Measurements from ENCODE around the gene NPIPA7.
"Not testable (repeated sequence)": the region's sequence is repeated elsewhere in the genome, so short reads cannot be mapped to it uniquely, and the experiment has no call there.

The NPIPA7 gene

GRCh38 chr16:16378840-16379239, at the start of gene NPIPA7:
NPIPA7 (plus strand) TSS chr16:16379140; CDS start chr16:16379245, 105 bp downstream.
- DNase-seq, result not testable (repeated sequence)

DNA sequence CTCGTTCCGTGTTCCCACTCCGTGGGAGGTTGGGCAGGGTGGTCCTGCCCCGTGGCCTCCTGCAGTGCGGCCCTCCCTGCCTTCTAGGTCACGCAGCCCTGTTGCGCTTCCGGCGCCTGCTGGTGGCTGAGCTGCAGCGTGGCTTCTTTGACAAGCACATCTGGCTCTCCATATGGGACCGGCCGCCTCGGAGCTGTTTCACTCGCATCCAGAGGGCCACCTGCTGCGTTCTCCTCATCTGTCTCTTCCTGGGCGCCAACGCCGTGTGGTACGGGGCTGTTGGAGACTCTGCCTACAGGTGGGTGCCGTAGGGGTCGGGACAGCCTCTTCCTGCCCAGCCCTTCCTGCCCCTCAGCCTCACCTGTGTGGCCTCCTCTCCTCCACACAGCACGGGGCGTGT, 47.5 kb upstream of the NPIPA7 start:
- DNase-seq, result not testable (repeated sequence)

- DNase-seq, result not testable (repeated sequence)
These were observed 21.4 kb upstream of the NPIPA7 start for GRCh38 chr16:16357556-16357955.

- DNase-seq, result not testable (repeated sequence)
These were observed 20.2 kb upstream of the NPIPA7 start for GRCh38 chr16:16358539-16359240.

DNA sequence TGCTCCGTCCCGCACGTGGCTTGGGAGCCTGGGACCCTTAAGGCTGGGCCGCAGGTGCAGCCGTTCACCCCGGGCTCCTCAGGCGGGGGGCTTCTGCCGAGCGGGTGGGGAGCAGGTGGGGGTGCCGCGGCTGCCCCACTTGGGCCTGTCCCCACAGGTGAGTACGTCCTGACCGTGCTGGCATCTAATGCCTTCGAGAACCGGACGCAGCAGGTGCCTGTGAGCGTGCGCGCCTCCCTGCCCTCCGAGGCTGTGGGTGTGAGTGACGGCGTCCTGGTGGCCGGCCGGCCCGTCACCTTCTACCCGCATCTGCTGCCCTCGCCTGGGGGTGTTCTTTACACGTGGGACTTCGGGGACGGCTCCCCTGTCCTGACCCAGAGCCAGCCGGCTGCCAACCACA, 15.3 kb upstream of the NPIPA7 start:
- DNase-seq, result not testable (repeated sequence)

GRCh38 chr16:16364100-16364499, 14.8 kb upstream of the NPIPA7 start:
- not testable (repeated sequence) for DNase-seq

DNA sequence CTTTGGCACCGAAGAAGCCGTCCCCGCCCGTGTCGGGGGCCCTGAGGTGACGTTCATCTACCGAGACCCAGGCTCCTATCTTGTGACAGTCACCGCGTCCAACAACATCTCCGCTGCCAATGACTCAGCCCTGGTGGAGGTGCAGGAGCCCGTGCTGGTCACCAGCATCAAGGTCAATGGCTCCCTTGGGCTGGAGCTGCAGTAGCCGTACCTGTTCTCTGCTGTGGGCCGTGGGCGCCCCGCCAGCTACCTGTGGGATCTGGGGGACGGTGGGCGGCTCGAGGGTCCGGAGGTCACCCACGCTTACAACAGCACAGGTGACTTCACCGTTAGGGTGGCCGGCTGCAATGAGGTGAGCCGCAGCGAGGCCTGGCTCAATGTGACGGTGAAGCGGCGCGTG, 14.2 kb upstream of the NPIPA7 start:
- not testable (repeated sequence) for DNase-seq

GRCh38 chr16:16365319-16365718, 13.6 kb upstream of the NPIPA7 start:
- DNase-seq, result not testable (repeated sequence)

DNA sequence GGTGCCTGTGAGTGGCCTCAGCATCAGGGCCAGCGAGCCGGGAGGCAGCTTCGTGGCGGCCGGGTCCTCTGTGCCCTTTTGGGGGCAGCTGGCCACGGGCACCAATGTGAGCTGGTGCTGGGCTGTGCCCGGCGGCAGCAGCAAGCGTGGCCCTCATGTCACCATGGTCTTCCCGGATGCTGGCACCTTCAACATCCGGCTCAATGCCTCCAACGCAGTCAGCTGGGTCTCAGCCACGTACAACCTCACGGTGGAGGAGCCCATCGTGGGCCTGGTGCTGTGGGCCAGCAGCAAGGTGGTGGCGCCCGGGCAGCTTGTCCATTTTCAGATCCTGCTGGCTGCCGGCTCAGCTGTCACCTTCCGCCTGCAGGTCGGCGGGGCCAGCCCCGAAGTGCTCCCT, 13.1 kb upstream of the NPIPA7 start:
- not testable (repeated sequence) for DNase-seq

- not testable (repeated sequence) for DNase-seq
These were observed 12.2 kb upstream of the NPIPA7 start for GRCh38 chr16:16366552-16367284.

DNA sequence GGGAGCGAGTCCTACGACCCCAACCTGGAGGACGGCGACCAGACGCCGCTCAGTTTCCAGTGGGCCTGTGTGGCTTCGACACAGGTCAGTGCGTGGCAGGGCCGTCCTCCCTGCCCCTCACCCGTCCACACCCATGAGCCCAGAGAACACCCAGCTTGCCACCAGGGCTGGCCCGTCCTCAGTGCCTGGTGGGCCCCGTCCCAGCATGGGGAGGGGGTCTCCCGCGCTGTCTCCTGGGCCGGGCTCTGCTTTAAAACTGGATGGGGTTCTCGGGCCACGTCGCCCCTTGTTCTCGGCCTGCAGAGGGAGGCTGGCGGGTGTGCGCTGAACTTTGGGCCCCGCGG, 11.7 kb upstream of the NPIPA7 start:
- DNase-seq, result not testable (repeated sequence)

DNA sequence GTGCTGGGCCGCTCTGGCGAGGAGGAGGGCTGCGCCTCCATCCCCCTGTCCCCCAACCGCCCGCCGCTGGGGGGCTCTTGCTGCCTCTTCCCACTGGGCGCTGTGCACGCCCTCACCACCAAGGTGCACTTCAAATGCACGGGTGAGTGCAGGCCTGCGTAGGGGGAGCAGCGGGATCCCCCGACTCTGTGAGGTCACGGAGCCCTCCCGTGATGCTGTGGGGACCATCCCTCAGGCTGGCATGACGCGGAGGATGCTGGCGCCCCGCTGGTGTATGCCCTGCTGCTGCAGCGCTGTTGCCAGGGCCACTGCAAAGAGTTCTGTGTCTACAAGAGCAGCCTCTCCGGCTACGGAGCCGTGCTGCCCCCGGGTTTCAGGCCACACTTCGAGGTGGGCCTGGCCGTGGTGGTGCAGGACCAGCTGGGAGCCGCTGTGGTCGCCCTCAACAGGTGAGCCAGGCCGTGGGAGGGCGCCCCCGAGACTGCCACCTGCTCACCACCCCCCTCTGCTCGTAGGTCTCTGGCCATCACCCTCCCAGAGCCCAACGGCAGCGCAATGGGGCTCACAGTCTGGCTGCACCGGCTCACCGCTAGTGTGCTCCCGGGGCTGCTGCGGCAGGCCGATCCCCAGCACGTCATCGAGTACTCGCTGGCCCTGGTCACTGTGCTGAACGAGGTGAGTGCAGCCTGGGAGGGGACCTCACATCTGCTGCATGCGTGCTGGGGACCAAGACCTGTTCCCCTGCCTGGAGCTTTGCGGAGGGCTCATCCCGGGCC, 9.7 kb upstream of the NPIPA7 start:
- not testable (repeated sequence) for DNase-seq

- DNase-seq, result not testable (repeated sequence)
These were observed 7.7 kb upstream of the NPIPA7 start for GRCh38 chr16:16371136-16371735.

DNA sequence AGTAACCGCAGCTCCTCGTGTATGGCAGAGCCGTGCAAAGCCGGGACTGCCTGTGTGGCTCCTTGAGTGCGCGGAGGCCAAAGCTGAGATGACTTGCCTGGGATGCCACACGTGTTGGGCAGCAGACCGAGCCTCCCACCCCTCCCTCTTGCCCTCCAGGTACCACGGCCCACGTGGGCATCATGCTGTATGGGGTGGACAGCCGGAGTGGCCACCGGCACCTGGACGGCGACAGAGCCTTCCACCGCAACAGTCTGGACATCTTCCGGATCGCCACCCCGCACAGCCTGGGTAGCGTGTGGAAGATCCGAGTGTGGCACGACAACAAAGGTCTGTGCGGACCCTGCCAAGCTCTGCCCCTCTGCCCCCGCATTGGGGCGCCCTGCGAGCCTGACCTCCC, 4.7 kb upstream of the NPIPA7 start:
- DNase-seq, result not testable (repeated sequence)

- not testable (repeated sequence) for DNase-seq
These were observed 20.7 kb downstream of the NPIPA7 start for GRCh38 chr16:16399685-16400084.

- DNase-seq, result not testable (repeated sequence)
These were observed 23.4 kb downstream of the NPIPA7 start for GRCh38 chr16:16402333-16402732.

DNA sequence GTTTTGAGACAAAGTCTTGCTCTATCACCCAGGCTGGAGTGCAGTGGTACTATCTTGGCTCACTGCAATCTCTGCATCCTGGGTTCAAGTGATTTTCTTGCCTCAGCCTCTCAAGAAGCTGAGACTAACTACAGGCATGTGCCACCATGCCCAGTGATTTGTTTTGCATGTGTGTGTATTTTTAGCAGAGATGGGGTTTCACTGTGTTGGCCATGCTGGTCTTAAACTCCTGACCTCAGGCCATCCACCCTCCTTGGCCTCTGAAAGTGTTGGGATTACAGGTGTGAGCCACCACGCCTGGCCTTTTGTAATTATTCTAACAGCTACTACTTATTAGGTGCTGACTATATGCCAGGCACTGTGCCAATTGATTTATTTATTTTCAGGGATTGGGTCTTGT, 25.3 kb downstream of the NPIPA7 start:
- not testable (repeated sequence) for DNase-seq

DNA sequence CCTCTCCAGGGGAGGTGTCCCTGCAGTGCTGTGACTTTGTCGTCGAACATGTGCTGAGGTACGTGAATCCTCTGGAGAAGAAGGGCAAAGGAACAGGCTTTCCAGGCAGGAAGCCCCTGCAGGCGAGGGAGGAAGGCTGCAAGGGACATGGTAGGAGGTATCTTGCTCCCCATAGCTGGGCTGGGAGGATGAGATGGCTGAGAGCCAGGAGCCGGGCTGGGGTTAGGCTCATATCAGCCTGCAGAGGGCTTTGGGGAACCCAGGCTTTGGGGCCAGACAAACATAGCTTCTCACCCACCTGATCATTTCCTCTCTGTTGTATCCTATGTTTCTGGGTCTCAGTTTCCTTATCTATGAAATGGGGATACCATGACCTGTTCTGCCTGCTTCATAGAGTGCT, 26.5 kb downstream of the NPIPA7 start:
- not testable (repeated sequence) for DNase-seq

GRCh38 chr16:16408430-16408829, 29.5 kb downstream of the NPIPA7 start:
- DNase-seq, result not testable (repeated sequence)

DNA sequence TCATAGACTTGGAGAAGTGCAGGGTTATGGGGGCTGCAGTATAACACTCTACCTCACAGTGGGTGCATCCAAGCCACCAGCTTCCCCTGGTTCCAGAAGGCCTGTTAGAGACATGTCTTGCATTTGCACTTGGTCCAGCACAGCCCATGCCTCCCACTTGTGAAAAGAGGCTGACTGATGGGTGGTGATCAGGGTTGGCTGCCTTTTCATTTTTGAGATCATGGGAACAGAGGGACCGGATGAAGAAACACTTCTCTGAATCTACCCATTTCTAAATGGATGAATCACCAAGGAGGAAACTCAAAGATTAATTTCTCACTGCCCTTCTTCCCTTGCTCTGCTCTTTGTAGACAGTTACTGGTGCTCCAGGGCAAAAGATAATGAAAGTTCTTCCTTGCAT, 34.8 kb downstream of the NPIPA7 start:
- not testable (repeated sequence) for DNase-seq

DNA sequence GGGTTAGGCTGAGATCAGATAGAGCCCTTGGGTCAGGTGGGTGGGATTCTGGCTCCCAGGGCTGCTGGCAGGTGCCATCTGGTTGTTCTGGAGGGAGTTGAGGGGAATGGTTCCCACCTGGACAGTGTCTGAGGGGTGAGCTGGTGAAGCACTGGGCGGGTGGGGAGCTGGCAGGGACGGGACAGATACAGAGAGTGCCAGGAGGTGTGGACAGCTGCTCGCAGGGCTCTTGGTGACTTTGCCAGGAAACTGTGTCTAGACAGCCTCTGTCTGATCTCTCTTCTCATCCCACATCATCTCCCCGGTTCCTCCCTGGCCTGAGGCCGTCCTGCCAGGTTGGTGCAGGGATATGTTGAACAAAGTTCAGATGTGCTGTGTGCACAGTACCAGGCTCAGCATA, 38.1 kb downstream of the NPIPA7 start:
- not testable (repeated sequence) for DNase-seq

DNA sequence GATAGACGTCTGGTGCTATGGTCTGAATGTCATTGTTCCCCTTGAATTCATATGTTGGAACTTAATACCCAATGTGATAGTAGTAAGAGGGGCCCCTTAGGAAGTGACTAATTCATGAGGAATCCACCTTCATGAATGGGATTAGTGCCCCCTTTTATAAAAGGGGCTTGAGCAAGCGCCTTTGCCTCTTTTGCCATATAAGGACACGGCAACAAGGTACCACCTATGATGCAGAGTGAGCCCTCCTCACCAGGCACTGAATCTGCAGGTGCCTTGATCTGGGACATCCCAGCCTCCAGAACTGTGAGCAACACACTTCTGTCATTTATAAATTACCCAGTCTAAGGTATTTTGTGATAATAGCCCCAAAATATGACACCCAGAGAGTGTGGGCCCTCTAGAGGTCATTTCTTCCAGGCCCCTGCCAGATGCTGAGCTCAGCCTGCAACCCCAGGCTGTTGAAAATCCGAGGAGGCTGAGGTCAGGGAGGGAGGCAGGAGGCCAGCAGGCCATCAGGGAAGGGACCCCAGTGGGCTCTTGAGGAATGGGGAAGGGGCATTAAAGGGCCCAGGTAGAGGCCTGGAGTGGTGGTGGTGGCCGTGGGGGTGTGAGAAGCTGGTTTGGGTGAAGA, 39.1 kb downstream of the NPIPA7 start:
- DNase-seq, result not testable (repeated sequence)

Measured in activated CD4-positive, alpha-beta T cell treated with anti-CD3 and anti-CD28 coated beads, Interleukin-2, amount 50 U/mL, for 1 hour (primary cell).